M059J (cell line): ENCODE results near the gene CYP11A1. TPM values are rescaled to one million over a fixed set of nuclear protein-coding genes. Genes with fewer than 3 reads are reported as not detected.

Experiments
- DNase-seq: peaks from one replicate; pipeline ENCODE4 v3.0.0-alpha.2; 2012; ENCODE audit warnings: low read depth
- total RNA-seq: library from RNA; depleted of rRNA; stranded (reverse); fragments of >200 nt; shearing (Covaris generic); gene quantifications from 2 replicates; pipeline ENCODE4 v1.2.3, GENCODE V29; 2014; rRNA removed

Gene CYP11A1
- 0.07 and 0.10 TPM in 2 replicates for total RNA-seq

GRCh38 chr15:74367296-74367854 is at the start of gene CYP11A1:
TSS of gene CYP11A1 (minus strand) at chr15:74367646. CDS start at chr15:74367585, 61 bp downstream.
- no peak for DNase-seq

GRCh38 chr15:74417225-74417624 is 49.8 kb upstream of the CYP11A1 start:
- DNase-seq, result no peak

- no peak for DNase-seq
Measured at GRCh38 chr15:74415966-74416916, 48.8 kb upstream of the CYP11A1 start.

- no peak for DNase-seq
Measured at GRCh38 chr15:74414603-74415338, 47.3 kb upstream of the CYP11A1 start.

GRCh38 chr15:74414081-74414580 is 46.7 kb upstream of the CYP11A1 start:
- DNase-seq, result no peak

GRCh38 chr15:74413350-74414080 is 46.1 kb upstream of the CYP11A1 start:
- no peak for DNase-seq

- DNase-seq, result no peak
Measured at GRCh38 chr15:74412159-74412558, 44.7 kb upstream of the CYP11A1 start.

GRCh38 chr15:74411686-74412085 is 44.2 kb upstream of the CYP11A1 start:
- no peak for DNase-seq

GRCh38 chr15:74410502-74410901 is 43.1 kb upstream of the CYP11A1 start:
- no peak for DNase-seq

- no peak for DNase-seq
Measured at GRCh38 chr15:74409225-74409624, 41.8 kb upstream of the CYP11A1 start.

- no peak for DNase-seq
Measured at GRCh38 chr15:74408815-74409214, 41.4 kb upstream of the CYP11A1 start.

- no peak for DNase-seq
Measured at GRCh38 chr15:74408385-74408784, 40.9 kb upstream of the CYP11A1 start.

- peak; percentile 96 for DNase-seq
Measured at GRCh38 chr15:74406992-74407705, 39.7 kb upstream of the CYP11A1 start.

- no peak for DNase-seq
Measured at GRCh38 chr15:74406517-74406916, 39.1 kb upstream of the CYP11A1 start.

- DNase-seq, result peak; percentile 54
Measured at GRCh38 chr15:74405823-74406222, 38.4 kb upstream of the CYP11A1 start.

GRCh38 chr15:74403991-74404563 is 36.6 kb upstream of the CYP11A1 start:
- DNase-seq, result no peak

GRCh38 chr15:74403588-74403919 is 36.1 kb upstream of the CYP11A1 start:
- no peak for DNase-seq

GRCh38 chr15:74402873-74403587 is 35.6 kb upstream of the CYP11A1 start:
- DNase-seq, result no peak

GRCh38 chr15:74402337-74402841 is 34.9 kb upstream of the CYP11A1 start:
- no peak for DNase-seq
